Activated T-cell treated with anti-CD3 and anti-CD28 coated beads, Interleukin-2, amount 50 U/mL, for 48 hours (primary cell): ENCODE data around the gene MYLK.

ENCODE experiments used
- DNase-seq, 2 experiments: peaks; one replicate each; pipeline ENCODE4 v3.0.0-alpha.2; 2020

MYLK gene

DNA sequence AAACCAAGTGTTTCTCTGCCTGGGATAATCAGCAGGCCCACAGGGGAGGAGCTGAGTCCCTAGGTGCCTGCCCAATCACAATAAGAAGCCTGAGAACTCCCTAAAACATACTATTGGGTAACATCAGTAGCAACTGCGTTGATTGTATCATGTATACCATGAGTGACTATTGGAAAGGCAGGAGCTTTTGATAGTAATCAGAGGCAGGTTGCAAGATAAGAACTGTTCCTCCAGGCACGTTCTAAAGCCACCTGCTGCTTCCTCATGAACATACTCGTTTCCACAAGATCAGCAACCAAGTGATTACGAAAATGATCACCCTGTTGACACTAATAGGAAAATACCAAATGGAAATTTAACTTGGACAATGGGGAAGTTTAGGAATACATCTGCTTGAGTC, 6.7 kb downstream of the MYLK start:
- DNase-seq: no peak

DNA sequence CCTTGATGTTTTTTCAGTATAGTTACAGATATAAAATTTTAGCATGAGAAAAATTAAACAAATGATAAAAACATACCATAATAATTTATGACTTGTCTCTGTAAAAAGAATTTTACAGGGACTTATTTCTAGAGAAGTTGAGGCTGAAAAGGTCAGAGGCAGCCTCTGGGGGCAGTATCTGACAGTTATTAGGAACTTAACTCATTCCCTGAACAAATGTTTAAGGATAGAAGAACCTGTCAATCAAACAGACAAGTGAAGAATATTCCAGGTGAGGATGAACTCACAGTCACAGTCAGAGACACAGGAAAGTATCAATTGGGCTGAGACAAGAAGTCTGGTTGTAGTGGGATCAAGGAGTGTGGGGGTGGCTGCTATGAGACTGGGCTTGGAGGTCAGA, 7.3 kb downstream of the MYLK start:
- no peak for DNase-seq

DNA sequence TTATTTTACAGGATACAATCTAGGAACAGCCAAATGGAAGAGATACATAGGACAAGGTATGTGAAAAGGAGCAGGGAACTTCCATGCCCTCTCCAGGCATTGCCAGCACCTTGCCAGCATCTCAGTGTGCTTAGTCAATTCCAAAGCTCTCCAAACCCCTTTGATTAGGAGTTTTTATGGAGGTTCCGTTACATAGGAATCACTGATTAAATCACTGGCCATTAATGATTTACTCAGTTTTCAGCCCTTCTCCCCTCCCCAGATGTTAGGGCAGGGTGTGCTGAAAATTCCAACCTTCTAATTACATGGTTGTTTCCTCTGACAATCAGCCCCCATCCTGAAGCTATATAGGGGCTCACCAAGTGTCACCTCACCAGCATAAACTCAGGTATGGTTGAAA, 11.5 kb downstream of the MYLK start:
- no peak for DNase-seq

DNA sequence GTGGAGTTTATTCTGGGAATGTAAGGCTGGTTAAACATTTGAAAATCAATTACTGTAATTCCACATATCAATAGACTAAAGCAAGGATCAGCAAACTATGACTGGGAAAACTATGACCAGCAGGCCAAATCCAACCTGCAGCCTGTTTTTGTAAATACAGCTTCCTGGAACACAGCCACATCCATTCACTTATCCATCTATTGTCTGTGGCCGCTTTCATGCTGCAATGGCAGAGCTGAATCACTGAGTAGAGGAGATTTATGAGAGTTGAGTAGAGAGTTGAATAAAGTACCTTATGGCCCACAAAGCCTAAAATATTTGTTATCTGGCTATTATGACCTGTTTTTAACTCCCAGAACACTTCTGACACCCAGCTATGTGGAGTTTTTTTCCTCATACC, 12.2 kb downstream of the MYLK start:
- no peak for DNase-seq

DNA sequence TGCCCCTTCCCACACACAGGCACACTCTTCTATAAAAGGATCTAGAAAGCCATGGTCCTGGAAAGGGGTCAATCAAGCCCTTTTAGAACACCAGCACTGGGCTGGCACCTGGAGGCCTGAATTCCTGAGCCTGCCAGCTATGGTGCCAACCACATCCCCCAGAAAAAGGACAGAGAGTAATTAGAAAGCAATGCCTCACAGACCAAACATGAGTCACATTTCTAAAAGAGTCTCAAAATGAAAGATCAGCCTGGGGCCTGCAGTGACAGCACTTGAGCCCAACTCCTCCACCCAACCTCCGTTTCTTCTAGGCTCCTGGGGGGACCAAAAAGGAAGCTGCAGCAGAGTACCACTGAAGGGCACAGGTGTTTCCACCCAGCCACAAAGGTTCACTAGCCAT, 14.1 kb downstream of the MYLK start:
- no peak for DNase-seq

DNA sequence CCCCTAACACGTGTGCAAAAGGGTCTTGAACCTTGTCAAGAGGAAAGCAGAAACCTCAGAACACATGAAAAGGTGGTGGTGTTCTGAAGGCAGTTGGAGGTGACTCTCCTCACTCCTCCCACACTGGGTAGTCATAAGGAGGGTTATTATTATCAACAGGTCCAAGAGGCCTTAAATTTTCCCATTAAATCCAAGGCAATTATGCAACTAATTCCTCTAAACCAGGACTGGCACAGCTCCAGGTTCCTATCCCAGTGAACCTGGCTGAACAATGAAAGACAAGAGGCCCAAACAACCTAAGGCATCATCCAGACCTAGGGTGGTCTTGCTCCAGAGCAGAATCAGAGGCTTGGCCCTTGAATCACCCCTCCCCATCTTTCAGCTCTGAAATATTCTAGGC, 15.0 kb downstream of the MYLK start:
- no peak for DNase-seq

DNA sequence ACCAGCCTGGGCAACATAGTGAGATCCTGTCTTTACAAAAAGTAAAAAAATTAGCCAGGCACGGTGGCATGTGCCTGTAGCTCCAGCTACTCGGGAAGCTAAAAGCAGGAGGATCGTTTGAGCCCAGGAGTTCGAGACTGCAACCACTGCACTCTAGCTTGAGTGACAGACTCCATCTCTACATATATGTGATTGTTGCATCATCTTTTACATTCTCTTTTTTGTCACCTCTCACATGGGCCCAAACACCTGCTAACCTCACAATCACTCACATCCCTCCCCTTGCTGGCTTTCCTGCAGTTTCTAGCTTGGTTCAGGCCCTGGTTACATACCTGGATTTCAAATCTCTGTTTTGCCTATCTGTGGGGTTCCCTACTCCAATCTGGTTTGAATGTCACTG, 19.4 kb downstream of the MYLK start:
- no peak for DNase-seq

DNA sequence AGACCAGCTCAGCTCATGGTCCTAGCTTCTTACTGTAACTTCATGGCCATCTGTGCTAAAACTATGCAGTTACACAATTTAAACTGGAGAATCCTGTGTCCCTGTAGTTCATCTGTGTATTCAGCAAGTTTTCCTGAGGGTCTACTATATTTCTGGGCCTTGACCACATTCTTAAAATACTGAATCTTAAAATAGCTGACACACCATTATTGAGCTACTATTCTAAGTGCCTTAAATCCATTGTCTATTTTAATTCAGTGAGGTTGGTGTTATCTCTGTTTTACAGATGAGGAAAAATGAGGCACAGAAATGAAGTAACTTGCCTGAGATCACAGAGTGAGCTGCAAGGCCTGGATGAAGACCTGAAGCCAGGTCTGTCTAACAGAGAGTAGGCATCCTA, 22.0 kb downstream of the MYLK start:
- no peak for DNase-seq

DNA sequence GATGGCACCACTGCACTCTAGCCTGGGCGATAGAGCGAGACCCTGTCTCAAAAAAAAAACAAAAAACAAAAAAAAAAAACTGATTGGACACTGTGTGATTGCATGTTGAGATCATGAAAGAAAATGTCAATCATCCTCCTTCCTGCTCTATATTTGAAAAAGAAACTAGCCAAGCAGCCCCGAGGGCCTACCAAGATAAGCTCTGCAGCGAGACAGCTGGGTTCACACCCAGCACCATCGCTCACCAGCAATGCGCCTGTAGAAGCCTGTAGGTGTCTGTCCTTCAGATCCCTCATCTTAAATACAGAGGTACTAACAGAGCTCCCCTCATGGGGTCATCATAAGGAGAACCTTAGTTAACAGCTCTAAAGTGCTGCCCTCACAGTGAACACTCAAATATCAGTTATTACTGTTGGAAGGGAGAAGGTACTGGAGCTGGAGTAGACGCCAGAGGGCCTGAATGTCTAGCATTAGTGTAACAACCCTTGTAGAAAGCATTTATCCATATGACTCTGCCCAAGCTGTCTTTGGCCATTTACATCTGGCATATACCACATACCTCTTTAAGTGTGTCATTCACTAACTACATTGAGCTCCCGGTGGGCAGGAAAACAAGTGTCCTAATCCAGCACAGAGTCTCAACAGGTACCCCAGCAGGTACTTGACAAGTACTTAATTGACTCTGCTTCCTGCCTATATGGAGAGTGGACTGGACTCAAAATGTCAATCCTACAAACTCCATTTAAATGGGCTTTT, 22.9 kb downstream of the MYLK start:
- DNase-seq: no peak

DNA sequence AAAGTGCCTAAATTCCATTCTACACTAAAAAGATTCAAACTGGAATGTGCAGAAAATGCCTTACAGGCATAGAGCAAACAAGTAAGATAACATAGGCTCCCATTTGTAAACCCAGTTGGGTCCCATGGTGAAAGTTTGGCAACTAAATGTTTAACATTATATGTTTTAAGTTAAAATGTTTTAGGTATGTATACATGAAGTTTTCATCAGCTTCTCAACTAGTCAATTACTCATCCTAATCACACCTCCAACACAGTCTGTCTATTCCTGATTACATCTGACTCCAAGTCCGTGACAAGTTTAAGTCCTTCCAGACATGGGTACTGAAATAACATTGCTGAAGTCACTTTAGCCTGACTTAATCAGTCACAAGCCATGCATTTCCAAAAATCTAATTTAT, 25.0 kb downstream of the MYLK start:
- no peak for DNase-seq

DNA sequence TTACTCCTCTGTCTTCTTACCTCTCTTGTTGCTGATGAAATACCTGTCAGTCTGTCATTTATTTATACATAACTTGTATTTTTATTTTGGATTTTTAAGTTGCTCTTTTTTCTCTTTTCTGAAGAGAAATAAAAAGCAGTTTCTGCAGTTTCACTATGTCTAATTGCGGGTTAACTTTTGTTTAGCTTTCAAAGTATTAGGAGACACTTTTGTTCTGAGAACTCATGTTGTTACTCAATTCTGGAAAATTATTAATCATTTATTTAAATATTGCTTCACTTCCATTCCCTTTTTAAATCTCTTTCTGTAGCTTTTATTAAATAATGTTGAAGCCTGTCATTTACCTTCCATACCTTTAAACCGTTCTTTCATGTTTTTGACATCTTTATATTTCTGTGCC, 29.2 kb downstream of the MYLK start:
- no peak for DNase-seq

DNA sequence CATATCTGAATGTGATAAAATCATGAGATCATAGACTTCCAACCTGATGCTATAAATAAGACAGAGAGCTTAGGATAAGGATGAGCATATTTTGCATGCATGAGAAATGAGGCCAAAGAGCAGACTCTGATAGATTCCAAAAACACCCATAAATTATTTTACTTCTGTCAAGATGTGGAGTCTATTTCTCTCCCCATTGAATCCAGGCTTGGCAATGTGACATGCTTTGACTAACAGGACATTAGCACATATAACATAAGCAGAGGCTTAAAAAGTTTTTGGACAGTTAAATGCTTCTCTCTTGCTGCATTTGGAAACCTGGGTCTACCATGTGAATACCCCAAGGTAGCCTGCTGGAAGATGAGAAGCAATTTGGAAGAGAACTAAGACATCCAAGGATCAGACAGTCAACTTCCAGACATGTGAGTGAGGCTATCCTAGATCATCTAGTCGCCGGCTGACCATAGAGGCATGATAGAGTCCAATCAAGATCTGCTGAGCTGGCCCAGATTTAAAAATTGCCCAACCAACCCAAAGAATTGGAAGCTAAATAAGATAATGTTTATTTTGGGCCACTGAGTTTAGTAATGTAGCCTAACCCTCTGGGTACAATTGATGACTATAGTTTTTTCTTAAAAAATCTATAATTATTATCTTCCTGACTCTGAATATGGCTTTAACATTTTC, 30.3 kb downstream of the MYLK start:
- DNase-seq: no peak

DNA sequence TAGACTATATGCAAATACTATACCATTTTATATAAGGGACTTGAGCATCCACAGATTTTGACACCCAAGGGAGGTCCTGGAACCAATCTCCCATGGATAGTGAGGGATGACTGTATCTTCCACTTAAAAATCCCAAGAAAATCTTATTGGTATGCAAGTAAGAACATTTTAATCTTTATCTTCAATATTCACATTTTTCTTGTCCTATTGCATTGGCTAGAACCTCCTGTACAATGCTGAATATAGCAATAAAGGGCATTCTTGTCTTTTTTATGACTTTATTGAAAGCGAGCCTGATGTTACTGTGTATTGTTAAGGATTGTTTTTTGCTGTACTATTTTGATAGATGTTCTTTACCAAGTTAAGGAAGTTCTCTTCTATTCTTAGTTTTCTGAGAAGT, 36.9 kb downstream of the MYLK start:
- no peak for DNase-seq

DNA sequence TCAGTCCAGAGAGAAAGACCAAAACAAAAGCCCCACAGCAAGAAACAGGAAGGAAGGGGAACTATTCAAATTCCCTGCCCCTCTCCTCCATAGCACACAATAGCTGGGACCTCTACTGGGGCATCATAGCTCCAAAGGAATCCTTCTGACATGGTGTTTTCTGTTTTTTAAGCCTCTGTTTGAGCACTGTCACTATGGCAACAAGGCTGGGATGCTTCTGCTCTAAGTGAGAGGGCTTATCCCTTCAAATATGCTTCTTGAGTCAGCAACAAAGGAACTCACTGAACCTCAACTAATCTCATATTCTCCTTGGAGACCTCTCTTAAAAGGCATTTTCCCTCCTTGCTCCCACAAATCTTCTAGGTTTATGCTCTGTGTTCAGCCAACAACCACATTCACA, 40.5 kb downstream of the MYLK start:
- no peak for DNase-seq

DNA sequence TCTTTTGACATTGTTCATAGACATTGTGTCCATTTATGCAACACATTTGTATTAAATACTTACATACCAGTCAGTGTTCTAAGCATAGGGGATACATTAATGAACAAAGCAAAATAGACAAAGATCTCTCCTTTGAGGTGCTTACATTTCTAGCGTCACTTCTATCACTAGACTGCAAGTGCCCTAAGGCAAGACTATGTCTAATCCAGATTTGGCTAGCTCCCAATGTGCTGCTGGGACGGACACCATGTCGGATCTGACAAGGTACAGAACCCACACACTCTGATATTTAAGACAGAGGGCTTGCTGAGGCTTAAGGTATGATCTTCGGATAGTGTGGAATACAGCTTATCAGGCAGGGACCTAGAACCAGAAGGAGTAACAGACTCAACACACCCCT, 41.4 kb downstream of the MYLK start:
- no peak for DNase-seq

DNA sequence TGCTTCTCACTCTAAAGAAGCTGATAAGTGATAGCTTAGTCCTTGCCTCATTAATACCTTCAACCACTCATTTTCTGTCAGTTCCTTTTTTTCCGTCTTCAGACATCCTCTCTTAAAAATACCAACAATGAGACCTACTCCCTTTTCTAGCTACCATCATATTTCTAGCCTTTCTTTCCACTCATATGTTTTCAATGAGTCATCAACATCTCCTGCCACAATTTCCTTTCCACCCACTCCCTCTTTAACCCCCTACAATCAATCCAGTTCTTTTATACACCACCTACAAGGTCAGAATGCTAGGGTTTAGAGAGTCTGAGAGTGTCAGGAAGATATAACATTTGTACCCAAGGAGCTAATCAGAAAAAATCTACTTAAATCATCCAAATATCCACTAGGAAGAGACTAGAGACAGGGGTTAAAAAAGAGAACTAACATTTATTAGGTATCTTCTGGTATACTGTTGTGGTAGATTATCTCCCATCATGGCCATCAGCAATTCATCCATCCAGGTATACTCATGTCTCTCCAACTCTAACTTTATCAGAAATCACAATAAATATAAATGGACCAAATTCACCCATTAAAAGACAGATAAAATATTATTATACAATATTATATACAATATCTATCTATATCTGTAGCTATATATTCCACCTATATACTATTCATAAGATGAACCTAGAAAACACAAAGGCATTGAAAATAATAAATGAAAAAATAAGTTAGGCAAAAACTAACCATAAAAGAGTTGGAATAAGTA, 42.5 kb downstream of the MYLK start:
- DNase-seq: no peak

DNA sequence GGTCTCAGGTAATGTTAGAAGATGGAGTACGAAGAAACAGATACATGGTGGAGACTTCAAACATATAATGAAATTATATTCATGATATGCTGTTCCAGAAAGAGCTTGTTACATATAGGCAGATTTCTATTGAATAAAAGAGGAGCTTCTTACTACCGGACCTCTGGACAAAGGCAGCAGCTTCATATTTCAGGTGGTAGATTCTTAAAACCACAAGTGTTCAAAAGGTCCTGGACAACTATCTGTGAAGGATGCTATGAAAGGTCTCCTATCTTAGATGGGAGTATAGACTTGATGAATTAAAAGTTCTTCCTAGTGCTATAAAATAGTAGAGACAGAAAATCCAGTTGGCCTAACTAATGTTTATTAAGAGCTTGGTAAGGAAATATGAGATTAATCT, 43.2 kb downstream of the MYLK start:
- no peak for DNase-seq

DNA sequence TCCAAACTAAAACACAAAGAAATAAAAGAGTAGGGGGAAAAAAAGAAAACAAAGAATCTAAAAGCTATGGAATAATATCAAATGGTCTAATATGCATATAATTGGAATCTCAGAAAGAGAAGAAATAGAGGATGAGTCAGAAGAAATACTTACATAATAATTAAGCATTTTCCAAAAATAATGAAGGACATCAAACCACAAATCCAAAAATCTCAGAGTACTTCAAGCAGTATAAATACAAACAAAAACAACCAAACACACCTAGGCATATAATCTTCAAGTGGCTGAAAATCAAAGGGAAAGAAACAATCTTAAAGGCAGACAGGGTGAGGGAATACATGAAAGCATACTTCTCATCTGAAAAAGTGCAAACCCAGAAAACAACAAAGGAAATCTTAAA, 46.3 kb downstream of the MYLK start:
- DNase-seq: no peak

DNA sequence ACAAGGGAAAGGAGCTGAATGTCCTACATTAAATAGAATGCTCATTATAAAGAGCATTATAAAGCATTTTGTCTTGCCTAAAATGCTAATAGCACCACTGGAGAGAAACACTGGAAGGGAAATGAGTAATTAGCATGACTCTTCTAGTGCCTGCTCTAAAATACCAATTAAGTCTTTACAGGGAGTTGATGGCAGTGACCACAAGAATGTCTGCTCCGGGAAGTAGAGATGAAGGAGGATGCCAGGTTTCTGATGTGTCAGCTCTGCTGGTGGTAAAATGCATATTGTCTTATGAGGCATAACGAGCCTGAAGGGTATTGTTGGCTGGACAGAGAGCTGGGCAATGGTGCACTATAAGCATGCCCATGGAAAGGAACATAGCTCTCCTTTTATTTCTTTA, 49.5 kb downstream of the MYLK start:
- DNase-seq: no peak

DNA sequence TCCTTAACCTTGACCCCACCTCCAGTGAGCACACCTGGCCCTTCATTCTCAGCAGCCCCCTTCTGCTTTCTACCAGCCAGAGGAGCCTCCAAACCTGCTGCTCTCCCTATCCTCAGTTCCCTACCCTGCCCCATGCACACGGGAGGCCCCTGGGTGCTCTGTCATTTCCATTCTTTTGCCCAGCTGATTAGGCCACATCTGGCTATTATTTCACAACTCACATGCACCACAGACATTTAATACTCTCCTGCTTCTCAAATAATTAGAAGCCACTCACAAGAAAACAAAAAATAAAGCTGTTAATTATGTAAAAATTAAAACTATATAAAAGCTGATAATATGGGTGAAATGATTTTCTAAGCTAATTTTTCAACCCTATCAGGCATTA, 50.7 kb downstream of the MYLK start:
- no peak for DNase-seq

DNA sequence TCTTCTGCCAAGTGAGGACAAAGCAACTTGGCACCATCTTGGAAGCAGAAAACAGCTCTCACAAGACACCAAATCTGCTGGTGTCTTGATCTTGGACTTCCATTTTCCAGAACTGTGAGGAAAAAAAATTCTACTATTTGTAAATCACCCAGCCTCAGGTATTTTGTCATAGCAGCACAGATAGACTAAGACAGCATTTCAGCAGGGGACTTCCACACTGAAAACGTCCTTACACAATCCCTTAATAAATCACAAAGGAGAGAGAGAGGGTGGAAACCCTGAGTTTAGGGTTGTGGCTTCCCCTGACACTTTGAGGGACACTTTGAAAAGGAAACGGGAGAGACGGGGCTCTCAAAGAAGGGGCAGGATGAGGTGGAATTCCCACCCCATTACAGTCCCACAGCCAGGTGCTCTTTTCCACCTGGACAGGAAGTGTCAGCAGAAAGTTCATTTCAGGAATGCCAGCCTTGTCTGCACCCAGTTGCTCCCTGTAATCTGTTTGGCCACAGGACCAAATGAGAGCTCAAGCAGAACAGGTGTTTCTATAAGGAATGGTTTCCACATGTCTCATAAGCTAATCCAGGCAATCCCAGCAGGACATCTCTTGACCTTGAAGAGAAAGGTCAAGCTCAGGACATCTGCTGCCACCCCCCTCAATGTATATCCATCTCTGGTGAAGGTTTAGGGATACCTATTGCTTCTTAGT, 51.3 kb downstream of the MYLK start:
- DNase-seq: no peak

DNA sequence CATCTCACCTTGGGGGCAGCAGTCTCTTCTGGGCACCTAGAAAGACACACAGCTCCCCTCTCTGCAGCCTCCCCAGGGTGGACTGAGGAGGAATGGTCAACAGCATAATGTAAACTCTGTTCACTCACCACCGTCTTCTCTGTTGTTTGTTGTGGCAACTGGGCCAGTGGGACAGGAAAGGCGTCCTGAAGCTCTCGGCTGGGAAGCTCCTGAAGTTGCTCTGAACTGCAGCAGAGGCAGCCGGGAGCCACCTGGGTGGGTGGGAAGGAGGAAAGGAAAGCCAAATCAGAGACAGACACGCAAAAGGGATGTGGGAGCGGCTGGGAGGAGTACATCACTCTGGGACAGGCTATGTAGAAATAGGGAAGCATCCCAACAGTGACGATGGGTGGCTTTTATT, 52.7 kb downstream of the MYLK start:
- no peak for DNase-seq

DNA sequence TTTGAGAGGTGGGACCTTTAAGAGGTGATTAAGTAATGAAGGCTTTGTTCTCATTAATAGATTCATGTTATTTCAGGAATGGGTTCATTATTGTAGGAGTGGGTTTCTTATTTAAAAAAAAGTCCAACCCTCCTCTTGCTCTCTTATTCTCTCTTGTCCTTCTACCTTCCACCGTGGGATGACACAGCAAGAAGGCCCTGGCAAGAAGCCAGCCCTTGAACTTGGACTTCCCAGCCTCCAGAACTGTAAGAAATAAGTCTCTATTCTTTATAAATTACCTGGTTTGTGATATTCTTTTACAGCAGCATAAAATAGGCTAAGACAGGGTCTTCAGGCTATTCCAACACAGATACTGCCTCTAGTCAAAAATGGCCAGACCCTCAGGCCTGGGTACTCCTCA, 62.2 kb downstream of the MYLK start:
- no peak for DNase-seq

DNA sequence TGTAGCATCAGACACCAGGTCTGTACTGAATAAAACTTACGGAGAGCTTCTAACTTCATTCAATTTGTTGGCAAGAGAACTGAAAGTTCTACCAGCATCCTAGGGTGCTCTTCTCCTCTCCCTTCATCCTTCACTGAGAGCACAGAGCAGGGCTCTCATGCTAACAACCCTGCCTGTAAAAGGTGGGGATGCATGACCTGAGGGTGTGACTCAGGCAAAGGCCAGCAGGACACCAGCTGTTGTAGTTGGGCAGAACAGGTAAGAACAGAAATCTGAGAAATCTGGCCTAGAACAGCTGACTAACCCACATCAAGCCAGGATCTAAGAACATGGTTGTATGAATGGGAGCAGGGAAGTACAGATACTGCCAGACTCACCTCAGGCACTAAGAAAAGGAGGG, 64.2 kb downstream of the MYLK start:
- DNase-seq: no peak
